HG03469 (cell line): ENCODE measurements around the gene SFT2D1.

ENCODE experiments used
- ATAC-seq: cut with Tn5 transposase; IDR thresholded peaks from one replicate; pipeline ENCODE4 v1.9.1; 2021; ENCODE audit warnings: mild to moderate bottlenecking, moderate library complexity, moderate number of reproducible peaks; ENCODE audit not compliant: unreplicated experiment

Gene SFT2D1

DNA sequence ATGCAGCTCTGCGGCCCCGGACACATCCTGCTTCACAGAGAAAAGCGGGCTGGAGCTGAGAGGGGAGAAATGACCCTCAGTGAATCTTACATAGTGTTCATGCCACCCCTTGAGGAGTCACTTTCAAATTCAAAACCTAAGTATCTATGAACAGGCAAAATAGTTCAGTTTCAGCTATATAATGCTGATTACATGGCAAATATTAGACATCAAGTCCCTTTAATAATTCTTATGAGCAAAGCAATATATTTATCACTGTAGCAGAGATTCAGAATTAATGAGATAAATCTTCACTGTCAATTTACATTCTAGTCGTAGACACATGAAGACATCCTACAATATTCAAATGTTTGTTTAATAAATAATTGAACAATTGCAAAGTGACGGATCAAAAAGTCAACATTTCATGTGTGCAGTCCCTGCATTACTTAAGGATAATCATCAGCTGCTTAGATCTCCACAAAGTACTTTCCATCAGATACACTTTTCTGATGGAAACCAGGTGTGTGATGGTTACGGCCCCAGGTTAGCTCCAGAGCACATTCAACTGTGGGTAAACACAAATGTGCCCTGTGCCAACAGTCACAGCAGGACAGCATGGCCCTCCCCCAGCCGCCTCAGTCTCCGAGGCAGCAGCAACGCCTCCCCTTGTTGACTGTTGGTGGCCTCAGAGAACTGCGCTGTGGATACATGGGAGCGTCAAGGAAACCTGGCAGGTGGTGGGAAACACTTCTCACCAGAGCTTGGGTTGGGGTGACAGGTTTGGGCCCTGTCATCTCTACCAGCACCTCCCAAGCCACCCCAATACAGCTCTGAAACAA, 33.4 kb downstream of the SFT2D1 start:
- no peak for ATAC-seq

DNA sequence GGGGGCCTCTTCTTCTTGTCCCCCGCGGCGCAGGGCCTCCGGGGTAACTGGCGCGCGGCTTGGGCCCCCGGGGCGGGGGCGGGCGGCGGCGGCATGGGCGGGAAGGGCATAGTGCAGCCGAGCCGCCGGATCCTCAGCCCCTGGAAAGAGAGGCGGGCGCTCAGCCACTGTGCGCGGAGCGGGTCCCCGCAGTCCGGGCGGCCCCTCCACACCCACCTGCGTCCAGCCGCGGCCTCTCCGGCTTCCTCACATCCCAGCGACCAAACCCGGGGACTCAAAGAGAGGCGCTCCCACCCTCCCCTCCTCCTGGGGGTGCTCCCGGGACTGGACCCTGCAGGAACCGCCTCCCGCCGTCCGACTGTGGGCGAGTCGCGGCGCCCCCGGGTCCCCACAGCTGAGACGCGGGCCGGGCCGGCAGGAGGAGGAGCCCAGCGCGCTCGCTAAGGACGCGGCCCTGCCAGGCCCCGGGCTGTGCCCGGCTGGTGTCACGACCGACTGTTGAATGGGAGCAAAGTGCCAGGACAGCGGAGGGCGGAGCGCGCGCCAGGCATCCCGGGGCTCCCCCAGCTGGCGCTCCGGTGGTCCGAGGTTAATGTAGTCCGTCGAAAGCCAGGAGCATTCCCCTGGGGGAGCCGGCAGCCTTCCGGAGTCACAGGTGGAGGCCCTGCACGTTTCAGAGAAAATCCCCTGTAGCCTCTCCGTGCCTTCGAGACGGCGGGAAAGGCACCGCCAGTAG, 34.1 kb downstream of the SFT2D1 start, which contains the start of gene PRR18:
TSS of gene PRR18 (minus strand) at position 360 of the 736 bp plus-strand sequence. CDS start at position 110, 250 bp downstream.
- ATAC-seq, result peak; percentile 41

DNA sequence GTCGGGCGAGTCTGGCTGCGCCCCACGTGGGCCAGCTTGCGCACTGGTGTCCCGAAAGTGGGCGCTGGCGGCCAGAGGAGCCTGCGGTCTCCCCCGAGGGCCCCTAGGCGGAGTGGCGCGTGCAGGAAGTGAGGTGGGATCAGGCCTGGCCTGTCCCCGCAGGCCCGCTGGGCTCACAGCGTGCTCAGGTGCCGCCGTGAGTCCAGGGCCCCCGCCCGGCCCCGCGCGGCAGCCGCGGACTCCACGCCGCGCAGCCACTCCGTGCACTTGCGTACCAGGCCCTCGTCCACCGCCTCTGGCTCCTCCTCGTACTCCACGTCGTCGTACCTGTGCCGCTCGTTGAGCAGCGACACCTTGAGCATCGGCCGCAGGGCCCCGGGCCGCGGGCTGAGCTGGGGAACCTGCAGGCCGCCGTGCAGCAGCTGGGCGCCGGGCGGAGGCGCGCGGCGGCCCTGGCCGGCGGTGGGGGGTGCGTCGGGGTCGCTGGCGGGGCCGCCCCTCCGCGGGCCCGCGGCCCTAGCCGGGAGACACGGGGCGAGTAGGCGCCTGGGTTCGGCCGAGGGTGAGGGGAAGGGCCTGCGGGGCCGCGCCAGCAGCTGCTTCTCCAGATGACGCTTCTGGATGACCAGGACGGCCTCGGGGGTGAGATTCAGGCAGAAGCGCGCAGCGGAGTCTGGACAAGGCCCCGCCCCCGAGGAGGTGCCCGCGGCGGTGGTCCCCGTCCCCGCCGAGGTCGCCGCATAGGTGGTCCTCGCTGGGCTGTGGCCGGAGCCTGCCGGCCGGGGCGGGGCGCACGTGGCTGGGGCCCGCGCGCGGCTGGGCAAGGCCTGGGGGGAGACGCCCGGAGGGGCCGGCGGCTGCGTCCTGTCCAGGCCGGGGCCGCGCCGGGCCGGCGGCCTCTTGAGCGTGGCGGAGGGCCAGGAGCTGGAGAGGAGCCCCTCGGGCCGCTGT, 35.0 kb downstream of the SFT2D1 start:
- ATAC-seq, result no peak

DNA sequence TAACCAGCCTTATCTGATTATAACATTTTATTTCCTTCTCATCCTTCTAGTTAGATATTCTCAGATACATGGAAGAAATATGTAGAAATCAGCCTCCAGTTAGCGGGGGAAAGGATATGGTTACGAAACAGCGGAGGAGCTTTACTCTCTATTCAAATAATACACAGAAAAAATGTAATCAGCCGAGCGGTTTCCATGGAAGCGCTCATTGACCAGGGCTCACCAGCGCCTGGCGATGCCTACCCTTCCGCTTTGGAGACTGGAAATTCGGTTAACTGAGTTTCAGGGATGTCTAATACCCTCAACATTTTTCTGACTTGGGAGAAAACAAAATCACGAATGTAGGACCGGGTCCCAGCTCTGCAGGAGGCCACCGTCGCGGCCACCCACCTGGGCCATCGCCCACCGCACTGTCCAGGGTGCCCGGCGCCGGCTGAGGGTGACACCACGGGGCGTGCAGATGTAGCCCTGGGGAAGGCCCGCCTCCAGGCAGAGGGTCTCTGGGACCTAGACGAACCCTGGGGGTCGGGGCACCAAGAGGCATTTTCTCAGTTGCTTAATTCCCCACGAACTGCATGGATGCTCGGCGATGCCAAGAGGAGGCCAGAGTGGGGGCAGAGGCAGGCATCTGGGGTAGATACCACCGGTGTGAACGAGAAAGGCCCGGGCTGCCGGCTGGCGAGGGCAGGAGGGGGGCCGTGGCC, 35.8 kb downstream of the SFT2D1 start:
- ATAC-seq, result no peak

DNA sequence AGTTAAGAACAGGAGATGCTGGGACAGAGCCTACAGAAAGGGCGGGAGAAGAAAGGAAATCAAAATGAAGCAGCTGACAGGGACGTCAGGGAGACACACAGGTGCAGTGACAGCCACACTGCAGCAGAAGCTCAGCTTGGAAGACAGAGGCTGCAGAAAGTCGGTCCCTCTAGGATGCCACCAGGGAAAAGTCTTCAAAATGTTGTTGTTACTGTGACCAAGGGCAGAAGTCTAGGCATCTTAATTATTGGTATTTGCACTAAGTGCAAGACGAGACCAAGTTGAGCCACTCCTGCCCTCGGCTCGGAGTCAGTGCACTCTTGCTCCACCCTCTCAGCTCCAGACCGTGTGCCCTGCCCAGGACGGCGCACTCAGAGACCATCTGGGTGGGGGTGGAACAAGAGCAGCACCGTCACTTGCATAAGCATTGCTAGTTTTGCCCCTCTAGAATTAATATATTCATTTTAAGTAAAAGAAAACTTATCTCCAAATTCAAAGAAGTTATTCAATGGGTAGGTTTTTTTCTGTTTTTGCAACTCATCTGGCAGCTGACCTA, 36.7 kb downstream of the SFT2D1 start:
- ATAC-seq, result no peak

DNA sequence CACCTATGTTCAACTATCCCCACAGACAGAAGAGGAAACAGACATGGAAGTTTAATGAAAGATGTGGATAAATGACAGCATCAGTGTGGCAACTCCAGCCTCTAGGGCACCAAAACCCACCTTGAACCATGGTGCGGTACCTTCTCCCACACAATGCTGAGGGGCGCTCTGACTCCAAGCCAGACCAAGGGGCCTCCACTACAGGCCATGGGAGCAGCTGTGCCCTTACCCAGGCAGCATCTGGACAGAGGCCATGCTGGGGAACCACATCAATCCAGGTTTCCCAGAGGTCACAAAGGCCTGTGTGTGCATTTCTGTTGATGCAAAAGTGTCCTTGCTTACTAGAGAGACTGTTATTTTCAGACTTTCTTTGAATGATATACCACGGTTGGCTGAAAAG, 38.2 kb downstream of the SFT2D1 start:
- ATAC-seq, result no peak

DNA sequence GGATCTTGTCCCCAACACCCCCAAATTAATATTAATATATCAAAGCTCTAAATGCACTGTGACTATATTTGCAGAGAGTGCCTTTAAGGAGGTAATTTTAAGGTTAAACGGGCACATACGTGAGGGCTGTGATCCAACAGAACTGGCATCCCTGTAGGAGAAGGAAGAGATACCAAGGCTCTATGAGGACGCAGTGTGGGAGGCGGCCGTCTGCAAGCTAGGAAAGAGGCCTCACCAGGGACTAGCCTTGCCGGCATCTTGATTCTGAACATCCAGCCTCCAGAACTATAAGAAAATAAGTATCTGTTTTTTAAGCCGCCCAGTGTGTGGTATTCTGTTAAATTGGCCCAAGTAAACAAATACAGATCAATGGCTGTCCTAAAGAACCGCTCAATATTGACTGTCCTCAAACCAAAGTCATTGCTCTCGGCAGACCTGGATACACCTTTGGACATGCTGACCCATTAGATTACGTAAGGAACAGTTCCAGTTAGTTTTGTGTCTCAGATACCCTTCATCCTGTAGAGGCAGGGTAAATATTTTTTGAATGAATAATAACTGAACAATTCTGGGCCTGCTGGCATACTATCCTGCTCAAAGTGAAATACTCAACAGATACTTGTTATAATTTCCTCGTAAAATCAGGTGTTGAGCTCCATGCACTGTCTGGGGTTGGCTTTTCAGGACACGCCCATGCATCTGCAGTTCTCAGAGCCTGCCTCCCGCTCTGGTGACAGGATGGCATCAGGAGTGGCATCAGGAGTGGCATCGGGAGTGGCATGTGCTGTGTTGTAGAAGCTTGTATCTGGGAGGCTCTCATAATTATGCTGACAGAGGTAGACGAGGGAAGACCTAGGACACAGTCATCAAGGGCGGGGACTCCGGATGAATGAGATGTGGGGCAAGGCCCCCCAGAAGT, 40.5 kb downstream of the SFT2D1 start:
- no peak for ATAC-seq

DNA sequence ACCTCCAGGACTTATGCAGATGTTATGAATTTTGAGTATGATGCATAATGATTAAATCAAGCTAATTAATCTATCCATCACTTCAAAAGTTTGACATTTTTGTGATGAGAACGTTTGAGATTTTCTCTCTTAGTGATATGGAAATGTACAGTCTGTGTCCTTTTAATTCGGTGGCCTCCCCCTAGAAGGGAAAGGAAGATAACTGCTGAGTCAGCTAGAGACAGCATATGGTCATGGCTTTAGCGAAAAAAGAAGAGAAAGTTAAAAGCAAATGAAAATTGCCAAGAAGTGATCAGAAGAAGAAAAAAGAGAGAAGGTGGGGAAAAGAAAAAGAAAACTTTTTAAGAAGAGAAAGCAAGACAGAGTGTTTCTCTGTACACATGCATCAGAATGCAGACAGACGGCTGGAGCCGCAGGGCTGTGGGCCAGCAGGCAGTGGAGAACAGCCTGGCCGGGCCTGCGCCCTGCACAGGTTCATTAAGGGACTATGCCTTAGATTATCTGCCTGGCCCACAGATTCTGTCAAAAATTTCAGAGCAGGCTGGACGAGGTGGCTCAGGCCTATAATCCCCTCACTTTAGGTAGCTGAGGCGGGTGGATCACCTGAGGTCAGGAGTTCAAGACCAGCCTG, 41.9 kb downstream of the SFT2D1 start:
- no peak for ATAC-seq

DNA sequence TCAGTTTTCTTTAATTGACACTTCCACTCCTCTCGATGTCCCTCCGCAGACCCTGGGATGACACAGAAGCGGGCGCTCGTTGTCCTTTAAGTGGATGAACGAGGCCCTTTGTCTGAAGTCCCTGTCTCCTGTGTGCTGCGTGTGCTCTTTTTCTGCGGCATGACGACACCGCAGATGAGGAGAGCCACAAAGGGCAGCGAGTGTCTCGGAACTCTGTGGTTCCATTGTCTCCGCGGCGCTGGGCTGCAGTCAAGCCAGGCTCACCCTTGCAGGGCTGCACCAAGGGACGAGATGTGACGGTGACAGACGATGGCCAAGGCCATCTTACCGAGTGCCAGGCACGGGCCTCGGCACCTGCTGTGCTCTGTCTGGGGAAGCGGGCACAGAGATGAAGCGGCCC, 44.7 kb downstream of the SFT2D1 start:
- no peak for ATAC-seq

DNA sequence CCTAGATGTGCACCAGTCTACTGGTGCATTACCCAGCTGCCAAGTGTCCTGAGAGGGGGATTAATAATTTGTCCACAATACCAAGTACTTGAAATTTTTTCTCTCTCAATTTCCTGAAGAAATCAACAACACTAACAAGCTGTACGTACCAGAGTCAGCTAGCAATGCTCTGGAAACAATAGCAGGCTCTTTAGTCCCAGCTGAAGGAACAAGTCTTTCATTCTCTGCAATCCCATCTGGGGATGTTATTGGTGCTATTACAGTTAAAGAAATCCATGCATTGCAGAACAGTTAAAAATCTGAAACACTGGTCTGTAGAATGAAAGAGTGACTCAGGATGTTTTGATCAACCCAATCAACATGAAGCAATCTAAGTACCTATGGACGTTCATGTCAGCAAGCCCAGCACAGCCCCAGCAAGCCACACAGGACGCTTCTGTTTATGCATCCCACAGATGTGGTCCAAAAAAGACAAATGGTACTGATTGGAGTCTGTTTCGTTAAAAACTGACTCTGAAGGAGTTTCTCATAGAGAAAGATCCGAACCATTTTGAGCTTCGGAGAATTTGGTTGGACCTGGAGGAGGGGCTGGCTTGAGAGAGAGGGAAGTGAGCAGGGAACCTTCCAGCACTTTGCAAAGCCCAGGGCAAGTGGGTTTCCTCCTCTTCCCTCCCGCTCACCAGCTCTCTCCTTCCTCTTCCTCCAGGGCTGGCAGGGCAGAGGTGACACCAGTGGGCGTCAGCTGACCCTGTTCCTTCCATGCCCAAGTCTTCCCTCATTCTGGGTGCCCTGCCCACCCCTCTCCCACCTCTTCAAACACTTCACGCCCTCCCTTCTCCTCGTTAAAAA, 46.1 kb downstream of the SFT2D1 start:
- no peak for ATAC-seq

DNA sequence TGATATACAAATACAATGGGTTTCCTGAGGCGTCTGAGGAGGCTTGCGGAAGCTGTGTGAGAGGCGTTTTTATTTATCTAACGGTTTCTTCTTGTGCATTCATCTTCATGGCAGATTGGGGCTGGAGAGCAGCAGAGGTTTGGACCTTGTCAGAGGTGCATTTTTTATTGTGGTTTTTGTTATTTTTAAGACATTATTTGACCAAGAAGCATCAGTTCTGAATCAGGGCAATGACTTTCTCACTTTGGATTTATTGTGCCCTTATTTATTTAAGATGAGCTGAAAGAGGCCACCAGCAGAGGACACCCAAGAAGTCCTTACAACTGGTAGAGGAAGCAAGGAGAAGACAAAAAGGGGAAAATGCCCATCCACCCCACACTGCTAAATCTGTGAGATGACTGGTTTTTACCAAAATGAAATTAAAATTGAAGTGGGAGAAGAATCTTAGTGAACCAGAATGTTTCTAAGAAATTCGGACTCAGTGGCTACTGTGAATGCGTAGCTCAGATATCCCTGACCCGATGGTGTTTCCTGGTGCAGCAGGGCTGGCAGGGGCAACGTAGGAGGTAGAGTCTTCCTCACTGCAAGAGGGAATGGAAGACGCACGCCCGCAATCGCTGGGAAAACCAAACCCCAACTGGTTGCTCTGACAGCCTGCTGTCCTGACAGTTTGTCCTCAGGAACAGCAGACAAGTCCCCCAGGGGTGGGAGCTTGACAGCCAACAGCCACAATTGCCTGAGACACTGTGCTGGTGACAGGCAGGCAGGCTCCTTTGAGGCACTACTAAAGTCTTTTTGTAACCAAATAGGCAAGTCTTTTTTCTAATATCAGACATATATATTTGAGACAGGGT, 48.4 kb downstream of the SFT2D1 start:
- ATAC-seq, result no peak

DNA sequence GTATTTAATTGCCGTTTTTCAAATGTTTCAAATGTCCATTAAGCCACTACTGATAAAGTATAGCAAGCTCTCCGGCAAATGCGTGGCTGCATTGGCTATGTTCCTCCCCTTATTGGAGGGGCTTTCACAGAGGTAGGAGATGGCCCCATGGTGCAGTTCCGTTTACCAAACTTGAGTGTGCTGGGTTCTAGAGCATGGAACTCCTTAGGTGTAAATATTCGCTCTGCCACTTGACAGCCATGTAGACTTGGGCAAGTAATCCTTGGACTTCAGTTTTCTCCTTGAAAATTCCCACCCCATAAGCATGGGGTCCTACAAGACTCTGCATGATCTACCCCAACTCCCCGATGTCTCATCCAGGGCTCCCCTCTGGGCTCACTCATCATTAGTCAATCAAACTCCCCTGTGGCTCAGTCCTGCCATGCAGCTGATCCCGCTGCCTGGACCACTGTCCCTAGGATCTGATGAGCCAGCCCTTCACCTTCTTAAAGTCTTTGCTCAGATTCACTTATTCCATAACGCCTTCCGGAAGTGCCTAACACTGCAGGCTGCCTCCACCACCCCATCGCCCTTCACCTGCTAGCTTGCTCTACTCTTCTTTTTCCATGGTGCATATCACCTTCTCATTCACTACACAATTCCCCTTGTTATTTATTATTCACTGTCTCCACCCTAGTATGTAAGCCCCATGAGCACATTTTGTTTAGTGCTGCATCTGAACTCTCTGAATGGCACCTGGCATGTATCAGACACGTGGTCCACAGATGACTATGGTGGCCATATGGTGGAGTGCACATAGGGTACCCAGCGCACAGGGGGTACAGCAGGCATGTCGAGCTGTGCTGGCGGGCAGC, 52.9 kb downstream of the SFT2D1 start:
- no peak for ATAC-seq

DNA sequence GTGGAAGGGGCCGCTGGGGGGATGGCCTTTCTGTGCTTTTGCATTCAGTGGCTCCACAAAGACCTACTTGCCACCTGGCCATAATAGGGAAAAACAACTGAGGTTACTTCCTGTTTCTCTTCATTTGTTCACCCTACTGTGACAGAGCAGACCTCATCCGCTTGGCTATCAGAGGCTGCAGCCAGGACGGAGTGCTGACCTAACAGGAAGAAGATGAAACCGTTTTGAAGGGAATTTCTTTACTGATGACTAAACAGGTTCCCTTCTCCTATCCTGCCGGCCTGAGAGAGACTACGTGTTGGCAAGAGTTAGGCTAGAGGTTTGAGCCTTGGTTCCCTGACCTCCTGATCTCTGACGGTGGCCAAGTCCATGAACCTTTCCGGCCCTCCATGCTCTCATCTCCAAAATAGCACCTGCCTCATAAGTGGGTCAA, 55.5 kb downstream of the SFT2D1 start:
- peak; percentile 94 for ATAC-seq

DNA sequence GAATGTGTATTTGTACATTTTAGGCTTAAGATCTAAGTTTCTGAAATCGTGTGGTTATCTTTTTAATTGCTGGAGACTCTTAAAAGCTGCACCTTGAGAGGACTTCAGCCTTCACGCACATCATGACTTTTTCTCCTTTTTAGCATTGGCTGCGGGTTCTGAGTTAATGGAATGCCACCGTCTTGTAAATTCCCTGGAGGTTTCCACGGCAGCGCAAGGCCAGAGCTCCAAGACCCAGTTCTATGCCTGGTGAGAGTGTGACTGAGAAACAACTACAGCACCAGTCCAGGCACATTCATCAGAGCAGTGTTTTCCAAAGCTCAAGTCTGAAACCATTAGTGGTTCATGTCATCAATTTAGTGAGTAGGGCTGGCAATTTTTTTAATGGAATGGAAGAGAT, 57.1 kb downstream of the SFT2D1 start:
- no peak for ATAC-seq

DNA sequence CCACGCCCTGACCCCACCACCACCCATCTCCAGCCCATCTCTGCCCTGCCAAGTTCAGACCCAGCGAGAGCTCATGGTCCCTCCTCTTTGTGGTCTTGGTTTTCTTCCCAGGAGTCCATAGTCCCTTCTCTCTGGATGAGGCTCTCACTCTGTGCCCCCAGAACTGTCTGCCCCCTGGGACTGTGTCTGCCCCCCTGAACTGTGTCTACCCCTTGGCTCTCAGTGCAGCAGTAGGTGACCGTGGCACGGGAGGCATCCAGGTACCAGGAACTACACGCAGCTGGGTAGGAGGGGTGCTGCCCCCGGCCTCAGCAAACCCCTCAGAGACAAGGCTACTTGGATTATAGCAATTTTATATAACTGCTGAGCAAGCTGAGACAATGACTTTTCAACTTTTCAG, 57.7 kb downstream of the SFT2D1 start:
- no peak for ATAC-seq
